Measurements from ENCODE around the gene PPAN.
A peak's percentile ranks its signal among the peaks of the same experiment; 100 is the strongest.

The PPAN gene

DNA sequence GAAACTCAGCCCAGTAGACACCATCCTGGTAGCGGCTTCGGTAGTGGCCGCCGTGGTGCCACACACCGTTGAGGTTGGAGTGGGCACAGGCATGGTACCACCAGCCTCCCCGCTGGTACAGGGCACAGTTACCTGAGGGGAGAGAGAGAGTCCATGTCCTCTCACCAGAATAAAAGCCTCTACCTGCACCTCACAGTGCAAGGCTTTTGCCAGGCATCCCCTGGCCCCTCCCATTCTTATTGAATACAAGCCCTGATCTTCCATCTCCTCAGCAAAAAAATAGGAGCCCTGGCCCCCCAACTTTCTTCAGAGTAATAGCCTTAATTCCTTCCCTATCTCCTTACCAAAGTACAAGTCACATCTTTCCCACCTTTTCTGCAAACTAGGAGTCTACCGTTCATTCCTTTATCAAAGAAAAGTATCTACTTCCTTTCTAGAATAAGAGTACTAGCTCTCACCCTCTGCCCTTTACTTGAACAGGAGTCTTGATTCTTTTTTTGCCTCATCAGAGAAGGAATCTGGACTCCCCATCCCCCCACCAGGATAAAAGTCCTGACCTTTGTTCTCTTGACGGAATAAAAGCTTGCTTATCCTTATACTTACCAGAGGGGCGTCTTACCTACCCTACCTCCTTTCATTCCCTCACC lies 13.4 kb upstream of the PPAN start:
- DNase-seq (ENCODE audit: low read depth): no peak

DNA sequence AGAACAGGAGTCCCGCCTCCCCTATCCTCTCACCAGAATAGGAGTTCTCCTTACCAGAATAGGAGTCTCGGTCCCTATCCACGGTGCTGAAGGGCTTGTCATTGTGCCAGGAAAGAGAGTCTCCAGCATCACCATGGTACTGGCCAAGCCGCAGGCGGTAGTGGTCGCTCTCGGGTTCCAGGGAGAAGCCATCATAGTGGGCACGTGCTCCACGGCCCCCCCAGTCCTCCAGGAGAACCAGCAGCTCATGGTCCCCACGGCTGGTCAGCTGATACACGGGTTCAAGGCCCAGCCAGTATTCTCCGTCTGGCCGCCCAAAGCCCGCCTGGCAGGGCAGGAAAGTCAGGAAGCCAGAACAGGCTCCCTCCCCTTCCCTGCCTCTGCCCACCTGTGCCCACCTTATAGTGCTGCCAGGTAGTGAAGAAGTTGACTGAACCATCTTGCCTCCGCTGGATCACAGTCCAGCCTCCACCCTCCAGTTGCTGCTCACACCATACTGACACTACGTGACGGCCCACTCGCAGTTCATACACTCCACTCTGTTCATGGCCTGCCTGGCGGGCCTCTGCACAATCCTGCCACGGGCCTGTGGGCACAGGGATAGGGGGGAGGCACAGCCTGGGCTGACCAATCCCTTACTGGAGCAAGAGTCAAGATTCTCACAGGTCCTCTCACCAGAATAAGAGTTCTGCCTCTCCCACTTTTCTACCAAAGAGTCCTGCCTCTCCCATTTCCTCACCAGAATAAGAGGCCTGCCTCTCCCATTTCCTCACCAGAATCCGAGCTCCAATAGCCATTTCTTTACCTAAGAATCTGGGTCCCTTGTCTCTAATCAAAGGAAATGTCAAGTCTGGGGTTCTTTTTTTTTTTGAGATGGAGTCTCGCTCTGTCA lies 12.6 kb upstream of the PPAN start:
- no peak for DNase-seq (ENCODE audit: low read depth)

DNA sequence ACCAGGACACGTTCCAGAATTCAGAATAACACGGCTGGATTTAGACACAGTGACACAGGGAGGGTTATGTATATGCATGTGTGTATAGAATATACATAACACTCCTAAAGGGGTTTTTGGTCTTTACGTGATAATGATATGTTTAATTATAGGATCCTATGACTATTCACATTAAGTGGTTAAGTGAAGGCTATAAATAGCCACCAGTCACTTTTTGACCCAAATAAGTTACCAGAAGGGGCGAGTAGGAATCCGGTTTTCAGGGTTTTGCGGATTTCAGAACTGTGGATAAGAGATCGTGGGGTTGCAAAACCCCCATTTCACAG lies 10.6 kb upstream of the PPAN start:
- no peak for DNase-seq (ENCODE audit: low read depth)

DNA sequence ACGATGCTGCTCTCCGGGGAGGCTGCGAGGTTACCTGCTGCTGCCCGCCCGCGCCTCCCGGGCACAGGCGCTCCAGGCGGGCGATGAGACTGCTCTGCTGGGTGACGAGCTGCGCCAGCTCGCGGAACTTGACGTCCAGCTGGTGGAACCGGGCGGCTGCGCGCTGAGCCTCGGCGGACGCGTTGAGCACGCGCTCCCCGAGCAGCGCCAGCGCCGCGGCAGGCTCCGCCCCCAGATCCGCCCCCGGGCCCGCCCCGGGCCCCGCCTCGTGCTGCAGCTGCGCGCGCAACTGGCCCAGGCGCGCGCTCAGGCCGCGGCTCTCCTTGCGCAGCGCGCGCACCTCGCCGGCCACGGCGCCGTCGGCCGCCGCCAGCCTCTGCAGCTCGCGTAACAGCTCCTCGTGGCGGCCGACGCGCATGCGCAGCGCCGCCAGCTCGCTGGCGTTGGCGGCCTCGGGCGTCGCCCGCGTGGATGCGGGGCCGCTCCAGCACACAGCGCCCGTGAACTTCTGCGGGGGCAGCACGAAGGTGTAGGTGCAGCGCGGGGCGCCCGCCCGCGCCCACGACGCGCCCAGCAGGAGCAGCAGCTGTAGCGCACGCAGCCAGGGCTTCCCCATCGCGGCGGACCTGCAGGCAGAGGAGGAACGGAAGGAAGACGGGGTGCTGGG lies 10.1 kb upstream of the PPAN start:
- peak; percentile 93 for DNase-seq (ENCODE audit: low read depth)

DNA sequence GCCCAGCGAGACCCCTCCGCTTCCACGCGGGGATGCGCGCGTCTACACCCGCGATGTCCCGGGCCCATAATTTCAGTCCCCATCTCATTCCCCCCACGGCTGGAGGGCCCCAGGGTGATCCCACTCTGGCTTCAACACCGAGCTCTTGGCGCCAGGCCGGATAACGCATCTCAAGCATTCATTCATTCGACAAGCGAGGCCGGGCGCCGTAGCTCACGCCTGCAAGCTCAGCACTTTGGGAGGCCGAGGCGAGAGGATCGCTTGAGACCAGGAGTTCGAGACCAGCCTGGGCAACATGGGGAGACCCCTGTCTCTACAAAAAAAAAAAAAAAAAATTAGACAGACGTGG lies 9.6 kb upstream of the PPAN start:
- DNase-seq (ENCODE audit: low read depth): no peak

DNA sequence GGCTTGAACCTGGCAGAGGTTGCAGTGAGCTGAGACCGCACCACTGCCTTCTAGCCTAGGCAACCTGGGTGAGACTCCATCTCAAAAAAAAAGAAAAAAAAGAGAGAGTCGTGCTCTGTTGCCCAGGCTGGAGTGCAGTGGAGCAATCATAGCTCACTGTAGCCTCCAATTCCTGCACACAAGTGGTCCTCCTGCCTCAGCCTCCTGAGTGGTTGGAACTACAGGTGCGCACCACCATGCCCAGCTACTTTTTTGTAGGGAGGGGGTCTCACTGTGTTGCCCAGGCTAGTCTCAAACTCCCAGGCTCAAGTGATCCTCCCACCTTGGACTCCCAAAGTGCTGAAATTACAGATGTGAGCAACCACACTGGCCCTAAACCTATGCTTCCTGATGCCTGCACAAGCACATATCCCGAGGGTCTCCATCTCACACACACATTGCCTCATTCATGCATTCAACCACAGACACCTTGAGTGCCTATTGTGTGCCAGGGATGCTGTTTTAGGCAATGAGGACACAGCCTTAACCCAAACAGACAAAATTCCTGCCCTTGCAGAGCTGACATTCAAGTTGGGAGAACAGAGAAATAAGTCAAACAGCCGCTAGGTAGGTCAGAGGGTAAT lies 5.9 kb upstream of the PPAN start:
- no peak for DNase-seq (ENCODE audit: low read depth)

DNA sequence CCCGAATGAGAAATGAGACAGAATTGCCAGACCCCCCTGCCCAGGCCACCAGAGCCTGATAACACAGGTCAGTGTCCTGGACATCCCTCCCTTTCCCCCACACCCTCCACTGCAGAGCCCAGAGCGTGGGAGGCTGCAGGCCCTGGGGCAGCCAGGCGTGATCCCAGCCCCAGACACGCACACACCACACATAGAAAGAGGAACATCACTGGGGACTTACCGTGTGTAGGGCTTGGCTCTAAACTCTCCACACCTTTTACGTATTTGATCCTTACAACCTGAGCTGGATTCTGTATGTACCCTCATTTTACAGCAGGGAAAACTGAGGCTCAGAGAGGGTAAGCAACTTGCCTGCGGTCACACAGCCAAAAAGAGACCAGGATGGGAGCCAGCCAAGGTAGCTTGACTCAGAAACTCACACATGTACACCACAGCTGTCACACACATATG lies 3.4 kb upstream of the PPAN start:
- DNase-seq (ENCODE audit: low read depth): no peak

DNA sequence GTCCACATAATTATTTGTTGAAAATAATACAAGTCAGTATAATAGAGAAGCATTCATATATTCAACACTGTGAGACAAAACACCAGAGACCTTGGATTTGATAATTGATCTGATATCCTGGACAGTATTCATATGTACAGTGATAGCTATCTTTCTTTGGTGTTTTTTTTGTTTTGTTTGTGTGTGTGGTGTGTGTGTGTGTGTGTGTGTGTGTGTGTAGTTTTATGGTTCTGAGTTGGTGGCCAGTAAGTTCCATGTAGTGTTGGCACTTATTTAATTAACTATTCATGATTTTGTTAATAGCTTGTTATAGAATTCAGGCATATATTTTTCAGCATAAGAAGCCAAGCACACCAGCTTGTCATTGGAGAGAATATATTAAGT lies 2.0 kb upstream of the PPAN start:
- no peak for DNase-seq (ENCODE audit: low read depth)

DNA sequence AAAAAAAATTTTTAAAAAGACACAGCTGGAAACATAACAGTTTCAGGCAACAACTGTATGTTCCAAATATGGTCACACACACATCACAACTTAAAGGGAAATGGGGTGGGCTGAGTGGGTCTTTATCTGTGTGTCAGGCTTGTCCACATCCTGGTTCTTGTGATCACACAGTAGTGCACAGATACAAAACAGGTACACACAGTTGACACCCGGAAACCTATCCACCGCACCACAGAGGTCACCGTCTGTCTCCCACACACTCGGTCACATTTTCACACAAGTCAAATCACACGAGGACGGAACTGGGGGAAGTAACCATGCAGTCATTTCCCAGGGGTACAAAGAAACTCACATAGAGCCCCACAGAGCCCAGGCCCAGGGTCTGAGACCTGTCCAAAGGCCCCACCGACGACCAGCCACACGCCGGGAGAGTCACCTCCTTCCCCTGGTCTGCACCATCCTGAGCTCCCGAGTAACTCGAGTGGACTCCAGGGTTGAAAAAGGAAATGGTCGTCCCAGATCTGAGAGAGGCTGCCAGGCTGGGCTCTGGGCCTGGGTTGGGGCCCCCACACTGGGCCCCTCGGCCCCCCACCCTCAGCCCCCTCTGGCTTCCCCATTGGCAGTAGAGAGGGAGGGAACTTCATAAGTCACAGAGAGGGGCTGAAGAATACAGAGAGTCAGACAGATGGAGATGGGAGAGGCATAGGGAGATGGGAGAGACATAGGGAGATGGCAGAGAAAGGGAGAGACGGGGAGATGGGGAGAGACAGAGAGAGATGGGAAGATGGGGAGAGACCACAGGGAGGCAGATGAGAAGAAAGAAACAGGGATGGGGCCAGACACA lies 1.3 kb upstream of the PPAN start:
- peak; percentile 69 for DNase-seq (ENCODE audit: low read depth)

DNA sequence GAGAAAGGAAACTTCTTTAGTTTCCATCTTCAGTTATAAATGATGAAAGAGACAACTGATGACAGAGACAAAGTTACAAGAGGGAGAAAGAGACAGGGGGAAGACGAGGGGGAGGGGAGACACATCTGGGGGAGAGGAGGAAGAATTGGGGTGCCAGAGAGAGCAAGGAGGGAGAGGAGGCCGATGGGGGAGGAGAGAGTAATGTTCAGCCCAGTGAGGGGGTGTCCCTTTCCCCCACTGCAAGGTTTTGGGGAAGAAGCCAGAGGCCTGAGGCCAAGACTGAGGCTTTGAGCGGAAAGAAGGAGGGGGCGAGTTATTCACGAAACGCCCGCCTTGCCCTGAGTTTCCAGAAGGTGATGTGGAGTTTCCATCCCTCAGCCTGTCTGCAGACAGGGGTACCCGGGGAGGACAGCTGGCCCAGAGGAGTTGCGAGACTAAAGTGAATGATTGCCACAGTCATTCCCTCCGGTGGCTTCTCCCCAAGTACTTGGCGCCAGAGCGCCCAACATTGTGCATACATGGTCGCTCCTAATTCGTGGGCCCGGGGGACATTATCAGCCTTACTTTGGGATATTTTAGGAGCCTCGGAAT lies 558 bp upstream of the PPAN start:
- peak; percentile 79 for DNase-seq (ENCODE audit: low read depth)

DNA sequence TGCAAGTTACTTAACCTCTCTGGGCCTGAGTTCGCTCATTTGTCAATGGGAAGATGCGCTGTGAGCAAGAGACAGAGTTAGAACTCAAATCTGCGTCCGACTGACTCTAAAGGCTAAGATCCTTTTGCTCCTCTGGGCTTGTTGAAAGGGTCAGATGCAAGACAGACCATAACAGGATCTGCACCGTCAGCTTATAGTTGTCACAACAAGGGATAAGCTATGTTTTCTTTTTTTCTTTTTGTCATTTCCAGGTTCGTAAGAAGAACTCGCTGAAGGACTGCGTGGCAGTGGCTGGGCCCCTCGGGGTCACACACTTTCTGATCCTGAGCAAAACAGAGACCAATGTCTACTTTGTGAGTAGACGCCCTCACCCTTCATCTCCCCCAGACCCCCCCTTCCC lies 1.1 kb downstream of the PPAN start:
- DNase-seq (ENCODE audit: low read depth): no peak

DNA sequence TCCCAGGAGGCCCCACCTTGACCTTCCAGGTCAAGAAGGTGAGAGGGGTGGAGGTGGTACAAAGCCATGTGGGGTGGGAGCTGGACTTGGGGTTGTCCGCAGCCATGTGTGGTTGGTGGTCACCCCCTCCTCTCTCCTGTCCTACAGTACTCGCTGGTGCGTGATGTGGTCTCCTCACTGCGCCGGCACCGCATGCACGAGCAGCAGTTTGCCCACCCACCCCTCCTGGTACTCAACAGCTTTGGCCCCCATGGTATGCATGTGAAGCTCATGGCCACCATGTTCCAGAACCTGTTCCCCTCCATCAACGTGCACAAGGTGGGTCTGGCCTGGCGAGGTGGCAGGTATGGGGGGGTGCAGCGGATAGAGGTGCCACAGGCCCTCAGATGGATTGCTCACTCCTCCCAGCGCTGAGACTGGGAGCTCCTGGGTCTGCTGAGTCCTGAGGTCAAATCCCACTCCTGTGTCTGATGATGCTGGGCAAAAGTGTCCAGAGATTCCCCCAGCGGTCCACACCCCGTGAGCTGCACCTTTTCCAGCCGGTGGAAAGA lies 1.7 kb downstream of the PPAN start:
- no peak for DNase-seq (ENCODE audit: low read depth)

DNA sequence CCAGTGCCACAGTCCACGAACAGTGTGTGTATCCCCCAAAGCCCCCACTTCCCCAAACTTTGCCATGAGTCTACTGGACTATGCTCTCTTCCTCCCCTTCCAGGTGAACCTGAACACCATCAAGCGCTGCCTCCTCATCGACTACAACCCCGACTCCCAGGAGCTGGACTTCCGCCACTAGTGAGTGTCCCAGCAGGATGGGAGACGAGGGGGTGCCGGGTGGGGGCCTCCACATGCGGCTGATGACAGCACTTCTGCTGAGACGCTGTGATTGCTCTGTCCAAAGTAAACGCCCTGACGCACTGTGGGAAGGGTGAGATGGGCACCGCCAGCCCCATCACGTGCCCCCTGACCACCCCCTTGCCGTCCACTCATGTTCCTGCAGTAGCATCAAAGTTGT lies 3.4 kb downstream of the PPAN start:
- DNase-seq (ENCODE audit: low read depth): no peak

DNA sequence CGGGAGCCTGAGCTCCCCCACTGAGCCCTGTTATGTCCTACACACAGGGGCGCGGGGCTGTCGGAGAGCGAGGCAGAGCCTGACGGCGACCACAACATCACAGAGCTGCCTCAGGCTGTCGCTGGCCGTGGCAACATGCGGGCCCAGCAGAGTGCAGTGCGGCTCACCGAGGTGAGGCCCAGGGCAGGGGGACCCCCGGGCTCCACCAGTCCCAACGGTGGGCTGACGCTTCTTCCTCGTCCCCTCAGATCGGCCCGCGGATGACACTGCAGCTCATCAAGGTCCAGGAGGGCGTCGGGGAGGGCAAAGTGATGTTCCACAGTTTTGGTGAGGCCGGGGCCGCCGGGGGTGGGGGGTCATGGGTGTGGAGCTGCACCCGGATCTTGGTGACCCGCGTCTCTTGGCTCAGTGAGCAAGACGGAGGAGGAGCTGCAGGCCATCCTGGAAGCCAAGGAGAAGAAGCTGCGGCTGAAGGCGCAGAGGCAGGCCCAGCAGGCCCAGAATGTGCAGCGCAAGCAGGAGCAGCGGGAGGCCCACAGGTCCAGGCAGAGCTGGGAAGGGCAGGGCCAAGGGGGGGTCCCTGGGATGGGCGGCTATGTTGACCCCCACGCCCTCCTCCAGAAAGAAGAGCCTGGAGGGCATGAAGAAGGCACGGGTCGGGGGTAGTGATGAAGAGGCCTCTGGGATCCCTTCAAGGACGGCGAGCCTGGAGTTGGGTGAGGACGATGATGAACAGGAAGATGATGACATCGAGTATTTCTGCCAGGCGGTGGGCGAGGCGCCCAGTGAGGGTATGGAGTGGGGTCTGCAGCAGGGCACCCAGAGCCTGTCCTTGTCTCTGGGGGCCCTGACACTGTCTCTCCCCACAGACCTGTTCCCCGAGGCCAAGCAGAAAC lies 4.2 kb downstream of the PPAN start:
- DNase-seq (ENCODE audit: low read depth): no peak

DNA sequence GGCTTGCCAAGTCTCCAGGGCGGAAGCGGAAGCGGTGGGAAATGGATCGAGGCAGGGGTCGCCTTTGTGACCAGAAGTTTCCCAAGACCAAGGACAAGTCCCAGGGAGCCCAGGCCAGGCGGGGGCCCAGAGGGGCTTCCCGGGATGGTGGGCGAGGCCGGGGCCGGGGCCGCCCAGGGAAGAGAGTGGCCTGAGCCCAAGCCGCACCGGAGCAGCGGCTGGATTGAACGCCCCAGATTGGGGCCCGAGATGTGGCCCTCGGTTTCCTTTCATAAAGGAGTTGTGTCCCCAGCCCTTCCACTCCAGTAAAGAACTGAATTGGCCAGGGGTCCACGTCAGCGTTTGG lies 4.8 kb downstream of the PPAN start:
- no peak for DNase-seq (ENCODE audit: low read depth)

DNA sequence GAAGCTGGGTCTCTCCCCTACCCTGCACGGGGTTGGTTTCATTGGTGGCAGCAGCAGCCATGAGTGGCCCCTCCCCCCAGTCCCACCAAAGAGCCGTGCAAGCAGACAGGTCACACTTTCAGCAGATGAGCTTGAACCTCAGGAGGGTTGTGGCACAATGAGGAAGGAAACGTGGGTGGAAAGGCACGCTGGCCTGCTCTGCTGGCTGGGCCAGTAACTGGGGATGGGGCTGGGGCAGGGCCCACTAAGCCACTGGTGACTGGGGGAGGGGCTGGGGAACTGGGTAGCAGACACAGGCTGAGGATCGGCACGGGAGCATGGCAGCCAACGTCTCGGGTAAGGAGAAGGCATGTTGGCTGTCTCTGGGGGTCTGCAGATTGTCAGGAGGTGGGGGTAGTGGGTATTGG lies 5.2 kb downstream of the PPAN start, which contains the start of gene P2RY11:
P2RY11 (plus strand) TSS at position 289 of the 407 bp plus-strand sequence; CDS start at position 318, 29 bp downstream.
- peak; percentile 55 for DNase-seq (ENCODE audit: low read depth)

DNA sequence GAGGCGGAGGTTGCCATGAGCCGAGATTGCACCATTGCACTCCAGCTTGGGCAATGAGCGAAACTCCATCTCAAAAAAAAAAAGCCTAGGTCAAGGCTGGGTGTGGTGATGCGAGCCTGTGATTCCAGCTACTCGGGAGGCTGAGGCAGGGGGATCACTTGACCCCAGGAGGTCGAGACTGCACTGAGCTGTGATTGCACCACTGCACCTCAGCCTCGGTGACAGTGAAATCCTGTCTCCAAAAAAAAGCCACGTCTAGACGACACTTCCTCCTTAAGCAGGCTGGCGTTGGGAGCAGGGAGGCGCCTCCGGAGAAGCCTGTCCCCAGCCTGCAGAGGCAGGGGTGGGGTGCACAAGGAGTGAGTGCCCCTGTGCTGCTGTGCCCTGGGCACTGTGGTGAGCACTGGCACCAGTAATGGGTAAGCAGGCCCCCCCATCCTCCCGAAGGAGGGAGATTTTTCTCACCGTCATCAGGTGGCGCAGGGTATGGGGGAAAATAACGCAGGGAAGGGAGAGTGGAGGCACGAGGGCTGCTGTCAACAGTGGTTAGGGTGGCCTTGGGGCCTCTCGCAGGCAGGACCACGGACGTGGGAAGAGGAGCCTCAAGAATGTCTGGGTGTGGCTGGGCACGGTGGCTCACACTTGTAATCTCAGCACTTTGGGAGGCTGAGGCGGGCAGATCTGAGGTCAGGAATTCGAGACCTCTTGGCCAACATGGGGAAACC lies 6.0 kb downstream of the PPAN start:
- peak; percentile 64 for DNase-seq (ENCODE audit: low read depth)

DNA sequence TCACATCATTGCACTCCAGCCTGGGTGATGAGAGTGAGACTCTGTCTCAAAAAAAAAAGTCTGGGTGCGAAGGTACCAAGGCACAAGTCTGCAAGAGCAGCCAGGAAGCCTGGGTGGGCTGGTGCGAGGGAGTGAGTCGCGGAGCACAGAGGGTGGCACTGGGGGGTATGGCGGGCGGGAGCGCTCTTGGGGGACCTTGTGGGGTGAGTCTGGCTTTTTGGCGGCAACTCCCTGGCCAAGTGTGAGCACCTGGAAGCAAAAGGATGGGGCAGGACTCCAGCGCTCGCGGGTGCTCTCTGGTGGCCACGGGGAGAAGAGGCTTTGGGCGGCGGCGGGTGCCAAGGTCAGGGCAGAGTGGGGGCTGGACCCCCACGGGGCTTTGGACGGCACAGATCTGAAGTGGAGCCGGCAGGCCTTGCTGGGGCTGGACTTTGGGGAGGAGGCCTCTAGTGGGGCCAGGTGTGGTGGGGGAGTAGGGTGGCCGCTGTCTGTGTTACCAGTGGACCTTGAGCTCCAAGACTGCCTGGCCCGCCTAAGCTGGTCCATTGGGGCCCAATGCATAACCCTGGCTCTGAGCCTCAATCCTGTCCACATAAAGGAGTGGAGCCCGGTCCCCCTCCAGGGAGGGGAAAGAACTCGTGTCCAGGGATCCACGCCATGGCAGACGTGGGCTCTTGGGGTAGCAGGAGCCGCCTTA lies 6.9 kb downstream of the PPAN start:
- DNase-seq (ENCODE audit: low read depth): peak; percentile 74

DNA sequence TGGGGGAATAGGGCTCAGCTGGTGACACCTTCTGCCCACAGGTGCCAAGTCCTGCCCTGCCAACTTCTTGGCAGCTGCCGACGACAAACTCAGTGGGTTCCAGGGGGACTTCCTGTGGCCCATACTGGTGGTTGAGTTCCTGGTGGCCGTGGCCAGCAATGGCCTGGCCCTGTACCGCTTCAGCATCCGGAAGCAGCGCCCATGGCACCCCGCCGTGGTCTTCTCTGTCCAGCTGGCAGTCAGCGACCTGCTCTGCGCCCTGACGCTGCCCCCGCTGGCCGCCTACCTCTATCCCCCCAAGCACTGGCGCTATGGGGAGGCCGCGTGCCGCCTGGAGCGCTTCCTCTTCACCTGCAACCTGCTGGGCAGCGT lies 7.4 kb downstream of the PPAN start:
- DNase-seq (ENCODE audit: low read depth): no peak
